ENCODE measurements around the gene LOXL3.

The LOXL3 gene

GRCh38 chr2:74553892-74554819 is at the start of gene LOXL3, which contains the start of gene DOK1:
Gene LOXL3, minus strand, starts transcription at chr2:74553942. Its CDS starts 1,308 bp downstream, at chr2:74552634.
Gene DOK1, plus strand, starts transcription at chr2:74554720. Its CDS starts 35 bp downstream, at chr2:74554755.
- Histone ChIP-seq H3K27me3 (ENCODE audit: insufficient read depth, low read length, poor library complexity, severe bottlenecking) (no peaks in the 10 kb centered on the region), H3K9ac (ENCODE audit: low read depth, low read length, poor library complexity, severe bottlenecking) (peak within 1 kb of the TSS; percentile 97), H3K79me2 (ENCODE audit: insufficient read depth, low read length) (peaks cover 26% of the 10 kb centered on the region), H2AFZ (ENCODE audit: low read length) (peak within 1 kb of the TSS; percentile 99), H3K9me2 (replicated peaks; ENCODE audit: low read depth, low read length) (no peaks in the 10 kb centered on the region), H3K4me1 (ENCODE audit: insufficient read depth, low read length, poor library complexity, severe bottlenecking) (peaks cover 39% of the 10 kb centered on the region), H3K4me2 (ENCODE audit: low read depth, low read length, poor library complexity, severe bottlenecking) (peak within 1 kb of the TSS; percentile 95), H3K4me3 (ENCODE audit: low read length, poor library complexity, severe bottlenecking) (peak within 1 kb of the TSS; percentile 100), H3F3A (ENCODE audit: low read depth) (no peaks in the 10 kb centered on the region), H4K20me1 (ENCODE audit: insufficient read depth, low read length, poor library complexity, severe bottlenecking) (peaks cover 9% of the 10 kb centered on the region), H3K36me3 (ENCODE audit: insufficient read depth, low read length) (no peaks in the 10 kb centered on the region), H3K9me3 (ENCODE audit: insufficient read depth, low read depth, low read length) (no peaks in the 10 kb centered on the region)
- TF ChIP-seq EZH2phosphoT487 (IDR thresholded peaks at IDR 0.05; ENCODE audit: borderline replicate concordance), result no peak
- TF ChIP-seq, protein P1, sequence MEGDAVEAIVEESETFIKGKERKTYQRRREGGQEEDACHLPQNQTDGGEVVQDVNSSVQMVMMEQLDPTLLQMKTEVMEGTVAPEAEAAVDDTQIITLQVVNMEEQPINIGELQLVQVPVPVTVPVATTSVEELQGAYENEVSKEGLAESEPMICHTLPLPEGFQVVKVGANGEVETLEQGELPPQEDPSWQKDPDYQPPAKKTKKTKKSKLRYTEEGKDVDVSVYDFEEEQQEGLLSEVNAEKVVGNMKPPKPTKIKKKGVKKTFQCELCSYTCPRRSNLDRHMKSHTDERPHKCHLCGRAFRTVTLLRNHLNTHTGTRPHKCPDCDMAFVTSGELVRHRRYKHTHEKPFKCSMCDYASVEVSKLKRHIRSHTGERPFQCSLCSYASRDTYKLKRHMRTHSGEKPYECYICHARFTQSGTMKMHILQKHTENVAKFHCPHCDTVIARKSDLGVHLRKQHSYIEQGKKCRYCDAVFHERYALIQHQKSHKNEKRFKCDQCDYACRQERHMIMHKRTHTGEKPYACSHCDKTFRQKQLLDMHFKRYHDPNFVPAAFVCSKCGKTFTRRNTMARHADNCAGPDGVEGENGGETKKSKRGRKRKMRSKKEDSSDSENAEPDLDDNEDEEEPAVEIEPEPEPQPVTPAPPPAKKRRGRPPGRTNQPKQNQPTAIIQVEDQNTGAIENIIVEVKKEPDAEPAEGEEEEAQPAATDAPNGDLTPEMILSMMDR (conservative IDR thresholded peaks at IDR 0.05; ENCODE audit: low read length), result no peak

DNA sequence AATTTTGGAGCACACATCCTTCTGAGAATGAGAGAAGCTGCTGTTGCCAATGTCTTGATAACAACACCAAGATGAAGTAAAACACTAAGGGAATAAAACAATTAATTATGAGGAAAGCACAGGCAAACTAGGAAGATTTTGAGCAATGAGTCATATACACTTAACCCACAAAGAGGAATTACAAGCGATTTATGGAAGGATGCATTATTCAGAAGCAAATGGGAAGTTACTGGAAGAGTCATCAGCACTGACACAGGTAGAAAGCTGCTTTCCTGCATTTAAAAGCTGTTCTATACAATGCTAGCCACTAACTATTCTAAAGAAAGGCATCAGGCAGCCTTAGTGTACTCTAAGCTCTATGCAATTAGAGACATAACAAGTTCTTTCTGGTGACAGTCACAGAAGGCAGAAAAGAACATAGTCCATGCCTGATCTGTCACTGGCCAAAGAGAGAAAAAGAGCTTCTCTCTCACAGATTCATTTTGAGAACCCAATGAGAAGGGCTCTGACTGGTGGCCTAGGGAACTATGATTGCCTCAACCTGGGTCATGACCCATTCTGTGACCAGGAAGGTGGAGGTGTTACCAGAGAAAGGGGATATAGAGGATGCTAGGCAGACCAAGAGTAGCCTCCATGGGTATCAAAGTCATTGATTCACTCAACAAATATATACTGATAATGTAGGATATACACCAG is 49.0 kb upstream of the LOXL3 start:
- no peaks in the 10 kb centered on the region for H3K36me3 ChIP-seq (ENCODE audit: insufficient read depth, low read length)
- peaks cover 19% of the 10 kb centered on the region for H3K27me3 ChIP-seq (ENCODE audit: insufficient read depth, low read length, poor library complexity, severe bottlenecking)
- no peak overlapping the region for H3K9ac ChIP-seq (ENCODE audit: low read depth, low read length, poor library complexity, severe bottlenecking)
- no peak overlapping the region for H2AFZ ChIP-seq (ENCODE audit: low read length)
- H3K4me1 ChIP-seq (ENCODE audit: insufficient read depth, low read length, poor library complexity, severe bottlenecking), result no peaks in the 10 kb centered on the region
- TF ChIP-seq, protein P1 (conservative IDR thresholded peaks at IDR 0.05; ENCODE audit: low read length), result no peak
- TF ChIP-seq EZH2phosphoT487 (IDR thresholded peaks at IDR 0.05; ENCODE audit: borderline replicate concordance), result no peak
- no peak overlapping the region for H3K4me2 ChIP-seq (ENCODE audit: low read depth, low read length, poor library complexity, severe bottlenecking)
- no peaks in the 10 kb centered on the region for H3K79me2 ChIP-seq (ENCODE audit: insufficient read depth, low read length)
- H3F3A ChIP-seq (ENCODE audit: low read depth), result no peaks in the 10 kb centered on the region
- no peaks in the 10 kb centered on the region for H3K9me2 ChIP-seq (replicated peaks; ENCODE audit: low read depth, low read length)
- H3K4me3 ChIP-seq (ENCODE audit: low read length, poor library complexity, severe bottlenecking), result no peak overlapping the region
- H4K20me1 ChIP-seq (ENCODE audit: insufficient read depth, low read length, poor library complexity, severe bottlenecking), result no peaks in the 10 kb centered on the region
- no peaks in the 10 kb centered on the region for H3K9me3 ChIP-seq (ENCODE audit: insufficient read depth, low read depth, low read length)

- H3K9ac ChIP-seq (ENCODE audit: low read depth, low read length, poor library complexity, severe bottlenecking), result no peak overlapping the region
- H3K9me2 ChIP-seq (replicated peaks; ENCODE audit: low read depth, low read length), result no peaks in the 10 kb centered on the region
- no peak overlapping the region for H3K4me3 ChIP-seq (ENCODE audit: low read length, poor library complexity, severe bottlenecking)
- H3K27me3 ChIP-seq (ENCODE audit: insufficient read depth, low read length, poor library complexity, severe bottlenecking), result peaks cover 23% of the 10 kb centered on the region
- H2AFZ ChIP-seq (ENCODE audit: low read length), result no peak overlapping the region
- no peaks in the 10 kb centered on the region for H3K4me1 ChIP-seq (ENCODE audit: insufficient read depth, low read length, poor library complexity, severe bottlenecking)
- TF ChIP-seq, protein P1 (conservative IDR thresholded peaks at IDR 0.05; ENCODE audit: low read length), result no peak
- TF ChIP-seq EZH2phosphoT487 (IDR thresholded peaks at IDR 0.05; ENCODE audit: borderline replicate concordance), result no peak
- H3F3A ChIP-seq (ENCODE audit: low read depth), result no peaks in the 10 kb centered on the region
- H3K9me3 ChIP-seq (ENCODE audit: insufficient read depth, low read depth, low read length), result no peaks in the 10 kb centered on the region
- no peaks in the 10 kb centered on the region for H3K79me2 ChIP-seq (ENCODE audit: insufficient read depth, low read length)
- H3K4me2 ChIP-seq (ENCODE audit: low read depth, low read length, poor library complexity, severe bottlenecking), result no peak overlapping the region
- H3K36me3 ChIP-seq (ENCODE audit: insufficient read depth, low read length), result no peaks in the 10 kb centered on the region
- no peaks in the 10 kb centered on the region for H4K20me1 ChIP-seq (ENCODE audit: insufficient read depth, low read length, poor library complexity, severe bottlenecking)
Measured at GRCh38 chr2:74599676-74600075, 45.9 kb upstream of the LOXL3 start.

Data from Loucy (cell line).